Activated CD8-positive, alpha-beta memory T cell treated with anti-CD3 and anti-CD28 coated beads for 4 hours (primary cell): ENCODE measurements around the gene FBLIM1.

Source experiments
- DNase-seq, 2 donors: peaks; one replicate each; pipeline ENCODE4 v3.0.0-alpha.2; 2020; ENCODE audit warnings: low read depth in 2 of 2

Gene FBLIM1

GRCh38 chr1:15758343-15758931 lies at the start of gene FBLIM1:
Gene FBLIM1, plus strand, starts transcription at chr1:15758795. Its CDS starts 6,189 bp downstream, at chr1:15764984.
- DNase-seq, result no peak

GRCh38 chr1:15709226-15709625 lies 49.4 kb upstream of the FBLIM1 start:
- no peak for DNase-seq

GRCh38 chr1:15712168-15712567 lies 46.4 kb upstream of the FBLIM1 start:
- DNase-seq, result no peak

- no peak for DNase-seq
These were observed 44.0 kb upstream of the FBLIM1 start for GRCh38 chr1:15714406-15715136.

GRCh38 chr1:15717418-15718125 lies 41.0 kb upstream of the FBLIM1 start:
- DNase-seq, result no peak

GRCh38 chr1:15718199-15718601 lies 40.4 kb upstream of the FBLIM1 start:
- no peak for DNase-seq

- DNase-seq, result no peak
These were observed 39.0 kb upstream of the FBLIM1 start for GRCh38 chr1:15719381-15720120.

GRCh38 chr1:15720861-15721260 lies 37.7 kb upstream of the FBLIM1 start:
- DNase-seq, result no peak

- no peak for DNase-seq
These were observed 36.2 kb upstream of the FBLIM1 start for GRCh38 chr1:15722411-15722810.

- no peak for DNase-seq
These were observed 35.6 kb upstream of the FBLIM1 start for GRCh38 chr1:15722836-15723532.

- no peak for DNase-seq
These were observed 34.9 kb upstream of the FBLIM1 start for GRCh38 chr1:15723631-15724246.

GRCh38 chr1:15724949-15725880 lies 33.4 kb upstream of the FBLIM1 start:
- no peak for DNase-seq

- DNase-seq, result no peak
These were observed 32.1 kb upstream of the FBLIM1 start for GRCh38 chr1:15726508-15726907.

- no peak for DNase-seq
These were observed 31.6 kb upstream of the FBLIM1 start for GRCh38 chr1:15727021-15727420.

- no peak for DNase-seq
These were observed 31.2 kb upstream of the FBLIM1 start for GRCh38 chr1:15727424-15727823.

GRCh38 chr1:15727866-15728534 lies 30.6 kb upstream of the FBLIM1 start:
- DNase-seq, result no peak

- no peak for DNase-seq
These were observed 29.5 kb upstream of the FBLIM1 start for GRCh38 chr1:15728937-15729657.

- no peak for DNase-seq
These were observed 28.2 kb upstream of the FBLIM1 start for GRCh38 chr1:15730423-15730822.

GRCh38 chr1:15730936-15731335 lies 27.7 kb upstream of the FBLIM1 start:
- no peak for DNase-seq
